ENCODE results near the gene SERBP1. TPM values are rescaled to one million over a fixed set of nuclear protein-coding genes. Genes with fewer than 3 reads are reported as not detected.

The SERBP1 gene
- total and polyA plus RNA-seq, 2 of the 8 experiments (the other 6 are each of a cell fraction or from before 2014, with no cell fraction given) = 229 to 536 TPM

- H3K36me3 ChIP-seq (ENCODE audit: control insufficient read depth in 2 of 4, insufficient read depth in 4 of 4, low read length in 3 of 4) = peaks cover 0 to 6% (median 2%) of the 10 kb centered on the region in 4 experiments; a peak in 3 of 8 replicates
- no peak for DNase-seq (ENCODE audit: low read depth in 1 of 2, low spot score in 2 of 2)
- peaks cover 0 to 12% (median 2%) of the 10 kb centered on the region in 4 experiments; a peak in 3 of 7 replicates for H3K4me1 ChIP-seq (replicated peaks in 1 of 4; ENCODE audit: control insufficient read depth in 3 of 4, insufficient read depth in 4 of 4, low read length in 3 of 4)
- no peak overlapping the region for H3K27ac ChIP-seq (ENCODE audit: low read depth, low read length)
- no peak overlapping the region for H2AFZ ChIP-seq (ENCODE audit: low read length)
- H3K27me3 ChIP-seq (replicated peaks in 1 of 4; ENCODE audit: control insufficient read depth in 3 of 4, extremely low read depth in 1 of 4, insufficient read depth in 3 of 4, low read length in 3 of 4) = no peaks in the 10 kb centered on the region
- no peak overlapping the region for H2BK15ac ChIP-seq (ENCODE audit: low read length)
- peaks cover 10 to 23% of the 10 kb centered on the region in 2 experiments for H3K79me2 ChIP-seq (ENCODE audit: control insufficient read depth in 1 of 2, insufficient read depth in 2 of 2, low read length in 2 of 2)
- H3K9ac ChIP-seq (replicated peaks in 1 of 4; ENCODE audit: extremely low read depth in 1 of 4, low read depth in 3 of 4, low read length in 3 of 4) = no peak overlapping the region
- H3K18ac ChIP-seq (ENCODE audit: extremely low read depth, low read length) = no peak overlapping the region
- CTCF ChIA-PET (ENCODE audit: partially characterized antibody) = interaction anchor here (0.8 kb wide), 1 partner anchor 57 kb away, joined by 7 read pairs; no protein-coding TSS in a partner anchor
- no peak overlapping the region for H3K14ac ChIP-seq (ENCODE audit: insufficient read length)
- no peak overlapping the region for H2BK5ac ChIP-seq (ENCODE audit: low read depth, low read length)
- H4K91ac ChIP-seq (replicated peaks; ENCODE audit: insufficient read length, low read length) = no peak overlapping the region
- no peak overlapping the region for H4K5ac ChIP-seq (ENCODE audit: insufficient read length, low read depth, low read length)
- no peak overlapping the region for H2BK20ac ChIP-seq (ENCODE audit: low read length)
- peaks cover 5% of the 10 kb centered on the region for H3K23me2 ChIP-seq (ENCODE audit: low read depth, low read length)
- no peak overlapping the region for H3K23ac ChIP-seq (ENCODE audit: insufficient read length)
- no peak overlapping the region for H2BK120ac ChIP-seq (replicated peaks; ENCODE audit: low read depth, low read length)
- H3K4me3 ChIP-seq (ENCODE audit: extremely low read depth in 1 of 4, insufficient read depth in 2 of 4, low read depth in 3 of 4, low read length in 4 of 4) = no peak overlapping the region
- POLR2A ChIA-PET (ENCODE audit: partially characterized antibody) = interaction anchor here (1.2 to 7.7 kb wide), 2 partner anchors 18 to 26 kb away, joined by 3 to 96 read pairs; no protein-coding TSS in a partner anchor
- WGBS, 2 experiments (ENCODE audit: extremely low coverage in 1 of 2, insufficient coverage in 1 of 2, insufficient read length in 1 of 2, insufficient replicate concordance in 2 of 2, low coverage in 1 of 2, low lambda C conversion rate in 2 of 2, missing lambda C conversion rate in 1 of 2) = 91% methylated on average over 2 of the region's 2 CpGs; no CpG with 5 or more reads in 1 of the 2 experiments
- H3K56ac ChIP-seq (replicated peaks; ENCODE audit: insufficient read length, low read depth, low read length) = no peak overlapping the region
- no peaks in the 10 kb centered on the region for H3K79me1 ChIP-seq (ENCODE audit: low read depth, low read length)
- H3K9me3 ChIP-seq (ENCODE audit: insufficient read depth in 2 of 2, low read depth in 1 of 2, low read length in 1 of 2) = no peaks in the 10 kb centered on the region
- H2AK5ac ChIP-seq (ENCODE audit: low read depth, low read length) = no peak overlapping the region
- H4K20me1 ChIP-seq (replicated peaks in 1 of 2; ENCODE audit: control insufficient read depth in 1 of 2, insufficient read depth in 2 of 2, low read length in 2 of 2) = peaks cover 8 to 9% of the 10 kb centered on the region in 2 experiments
- TF ChIP-seq EP300 (IDR thresholded peaks at IDR 0.05; ENCODE audit: borderline replicate concordance in 1 of 2, low read depth in 2 of 2, low read length in 2 of 2) = no peak
- no peak for TF ChIP-seq KDM1A (IDR thresholded peaks at IDR 0.05; ENCODE audit: borderline replicate concordance, low read length)
- TF ChIP-seq CHD2 (IDR thresholded peaks at IDR 0.05; ENCODE audit: low read length) = no peak
- no peak for TF ChIP-seq JUN (IDR thresholded peaks at IDR 0.05; ENCODE audit: low read depth, low read length)
- no peak for TF ChIP-seq SP1 (IDR thresholded peaks at IDR 0.05; ENCODE audit: low read depth, low read length)
- TF ChIP-seq POLR2AphosphoS5 (IDR thresholded peaks at IDR 0.05; ENCODE audit: low read depth, low read length) = no peak
- H4K8ac ChIP-seq (ENCODE audit: extremely low read depth, insufficient read depth, low read length) = no peak overlapping the region
- no peak overlapping the region for H3K4ac ChIP-seq (replicated peaks; ENCODE audit: insufficient read length, low read depth, low read length)
- H2BK12ac ChIP-seq (ENCODE audit: low read depth, low read length) = no peak overlapping the region
- H3K4me2 ChIP-seq (ENCODE audit: insufficient read depth in 1 of 2, low read depth in 2 of 2, low read length in 2 of 2) = no peak overlapping the region
- FAIRE-seq = no peak
These were observed 3.6 kb upstream of the SERBP1 start for GRCh38 chr1:67433837-67434236.
